Spleen (tissue), 7 donors: ENCODE results near the gene CNFN.

Experiments
- CTCF ChIP-seq, 11 experiments: fragments of 200-600 bp in 7 of 11; fragments of 450-650 bp in 4 of 11; sonication (generic) in 4 of 11; IDR thresholded peaks in 8 of 11; conservative IDR thresholded peaks in 3 of 11; 1 replicate in 7 of 11; 2 replicates in 4 of 11; pipeline versions ENCODE4 v1.4.0 to v1.8.0; 2016 to 2021; ENCODE audit warnings: antibody characterized with exemption in 11 of 11, inconsistent platforms in 4 of 11, mild to moderate bottlenecking in 1 of 11
- POLR2A ChIP-seq, 3 donors: fragments of 450-650 bp; IDR thresholded peaks; one replicate each; pipeline ENCODE4 v1.5.1; 2017; ENCODE audit warnings: antibody characterized with exemption in 3 of 3, mild to moderate bottlenecking in 1 of 3
- POLR2AphosphoS5 ChIP-seq, 3 donors: sonication (generic); formaldehyde crosslinking; IDR thresholded peaks; one replicate each; pipeline ENCODE4 v1.5.1; 2017; ENCODE audit warnings: antibody characterized with exemption in 3 of 3
- donor health status: DM: no; HTN: no; CAD: no; lungs with moderate emphysema.
- donor health status: DM: no; HTN: no; CAD: no.
- donor health status: DM: no; HTN: no; CAD: no.

- TF ChIP-seq CTCF (IDR thresholded peaks at IDR 0.05 in 8 of 11, conservative IDR thresholded peaks at IDR 0.05 in 3 of 11), result no peak
- TF ChIP-seq POLR2A (IDR thresholded peaks at IDR 0.05), result no peak
- TF ChIP-seq POLR2AphosphoS5 (IDR thresholded peaks at IDR 0.05), result no peak
Measured at GRCh38 chr19:42431486-42431885, 41.4 kb upstream of the CNFN start.
